Kidney epithelial cell (primary cell): ENCODE results near the gene GNL2. TPM values are rescaled to one million over a fixed set of nuclear protein-coding genes. Genes with fewer than 3 reads are reported as not detected.
A peak's percentile ranks its signal among the peaks of the same experiment; 100 is the strongest.
"Not testable (repeated sequence)": the region's sequence is repeated elsewhere in the genome, so short reads cannot be mapped to it uniquely, and the experiment has no call there.

ENCODE experiments used
- DNase-seq: peaks from one replicate; pipeline ENCODE4 v3.0.0-alpha.2; 2010; ENCODE audit warnings: low read depth
- H3K27me3 ChIP-seq: 2 replicates; pipeline ENCODE4 v1.6.0; 2011; ENCODE audit warnings: low read length; ENCODE audit not compliant: control insufficient read depth, insufficient read depth
- H3K36me3 ChIP-seq: 2 replicates; pipeline ENCODE4 v1.5.1; 2011; ENCODE audit warnings: low read length; ENCODE audit not compliant: control insufficient read depth, insufficient read depth
- H3K4me3 ChIP-seq: 2 replicates; pipeline ENCODE4 v1.5.1; 2011; ENCODE audit warnings: low read depth, mild to moderate bottlenecking, control low read depth, low read length
- total RNA-seq: library from RNA; depleted of rRNA; stranded (reverse); fragments of >200 nt; gene quantifications from 2 replicates; pipeline ENCODE4 v1.2.3, GENCODE V29; 2015
- TF ChIP-seq, protein P1 (sequence below): IDR thresholded peaks from 2 replicates; pipeline ENCODE4 v1.5.1; 2011; ENCODE audit warnings: mild to moderate bottlenecking, moderate library complexity, low read length, control low read depth, inconsistent platforms; ENCODE audit not compliant: insufficient read depth, poor library complexity, severe bottlenecking

The GNL2 gene
- total RNA-seq, 1 donor from 2014 or later: 52.6 TPM

DNA sequence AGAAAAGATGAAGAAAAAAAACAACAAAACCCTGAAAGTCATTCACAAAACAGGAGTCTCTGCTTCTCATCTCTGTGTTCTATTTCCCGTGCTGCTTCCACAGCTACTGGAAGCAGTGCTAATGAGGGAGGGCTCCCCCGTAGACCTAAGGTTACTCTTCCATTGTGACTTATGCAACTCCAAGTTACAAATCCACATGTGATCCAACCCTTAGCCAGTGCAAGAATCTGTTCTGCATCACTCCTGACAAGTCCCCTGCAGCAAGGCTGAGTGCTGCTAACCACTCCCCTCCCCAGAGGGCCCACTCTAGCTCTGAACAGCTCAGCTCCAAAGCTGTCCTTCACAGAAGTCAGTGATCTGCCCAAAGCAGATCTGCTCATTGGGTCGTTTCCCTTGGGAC, 28.7 kb downstream of the GNL2 start:
- TF ChIP-seq, protein P1, sequence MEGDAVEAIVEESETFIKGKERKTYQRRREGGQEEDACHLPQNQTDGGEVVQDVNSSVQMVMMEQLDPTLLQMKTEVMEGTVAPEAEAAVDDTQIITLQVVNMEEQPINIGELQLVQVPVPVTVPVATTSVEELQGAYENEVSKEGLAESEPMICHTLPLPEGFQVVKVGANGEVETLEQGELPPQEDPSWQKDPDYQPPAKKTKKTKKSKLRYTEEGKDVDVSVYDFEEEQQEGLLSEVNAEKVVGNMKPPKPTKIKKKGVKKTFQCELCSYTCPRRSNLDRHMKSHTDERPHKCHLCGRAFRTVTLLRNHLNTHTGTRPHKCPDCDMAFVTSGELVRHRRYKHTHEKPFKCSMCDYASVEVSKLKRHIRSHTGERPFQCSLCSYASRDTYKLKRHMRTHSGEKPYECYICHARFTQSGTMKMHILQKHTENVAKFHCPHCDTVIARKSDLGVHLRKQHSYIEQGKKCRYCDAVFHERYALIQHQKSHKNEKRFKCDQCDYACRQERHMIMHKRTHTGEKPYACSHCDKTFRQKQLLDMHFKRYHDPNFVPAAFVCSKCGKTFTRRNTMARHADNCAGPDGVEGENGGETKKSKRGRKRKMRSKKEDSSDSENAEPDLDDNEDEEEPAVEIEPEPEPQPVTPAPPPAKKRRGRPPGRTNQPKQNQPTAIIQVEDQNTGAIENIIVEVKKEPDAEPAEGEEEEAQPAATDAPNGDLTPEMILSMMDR: no peak
- Histone ChIP-seq H3K36me3 (no peaks in the 10 kb centered on the region), H3K27me3 (no peaks in the 10 kb centered on the region), H3K4me3 (no peak overlapping the region)
- DNase-seq: no peak

DNA sequence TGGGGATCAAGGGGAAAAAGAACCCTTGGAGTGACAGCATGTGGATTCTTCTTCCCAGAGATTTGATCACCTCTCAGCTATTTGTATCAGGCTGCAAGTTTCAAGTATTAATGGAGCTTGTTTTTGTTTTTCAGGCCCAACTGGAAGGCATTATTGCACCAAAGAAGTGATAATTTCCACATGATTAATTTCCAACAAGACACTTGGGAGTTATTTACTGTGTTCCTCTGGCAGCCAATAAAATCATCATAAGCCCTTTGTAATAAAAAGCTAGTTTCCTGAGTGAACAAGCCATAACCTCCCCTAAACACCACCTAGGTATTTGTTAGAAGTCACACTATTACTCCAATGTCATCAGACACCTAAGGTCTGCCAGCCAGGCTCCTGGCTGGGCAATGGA, 30.8 kb downstream of the GNL2 start:
- H3K27me3 ChIP-seq: no peaks in the 10 kb centered on the region
- no peak overlapping the region for H3K4me3 ChIP-seq
- TF ChIP-seq, protein P1: no peak
- peaks cover 1% of the 10 kb centered on the region for H3K36me3 ChIP-seq
- no peak for DNase-seq

DNA sequence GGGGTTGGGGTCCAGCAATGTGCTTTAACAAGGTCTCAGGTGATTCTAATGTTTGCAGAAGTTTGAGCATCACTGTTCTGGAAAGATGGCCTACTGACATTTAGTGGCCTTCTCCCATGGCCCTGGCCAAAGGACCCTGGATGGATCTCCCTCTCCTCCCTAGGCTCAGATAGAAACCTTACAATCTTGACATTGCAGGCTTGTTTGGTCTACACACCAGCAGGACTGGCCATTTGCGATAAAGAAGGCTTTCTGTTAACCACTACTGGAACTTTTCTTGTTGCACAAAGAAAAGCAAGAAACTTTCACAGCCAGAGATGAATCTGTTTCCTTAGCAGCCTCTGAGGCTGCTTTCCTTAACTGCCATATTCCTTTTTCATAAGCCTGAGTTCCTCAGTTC, 32.8 kb downstream of the GNL2 start:
- TF ChIP-seq, protein P1: no peak
- H3K27me3 ChIP-seq: no peaks in the 10 kb centered on the region
- peaks cover 1% of the 10 kb centered on the region for H3K36me3 ChIP-seq
- H3K4me3 ChIP-seq: no peak overlapping the region
- DNase-seq: no peak

DNA sequence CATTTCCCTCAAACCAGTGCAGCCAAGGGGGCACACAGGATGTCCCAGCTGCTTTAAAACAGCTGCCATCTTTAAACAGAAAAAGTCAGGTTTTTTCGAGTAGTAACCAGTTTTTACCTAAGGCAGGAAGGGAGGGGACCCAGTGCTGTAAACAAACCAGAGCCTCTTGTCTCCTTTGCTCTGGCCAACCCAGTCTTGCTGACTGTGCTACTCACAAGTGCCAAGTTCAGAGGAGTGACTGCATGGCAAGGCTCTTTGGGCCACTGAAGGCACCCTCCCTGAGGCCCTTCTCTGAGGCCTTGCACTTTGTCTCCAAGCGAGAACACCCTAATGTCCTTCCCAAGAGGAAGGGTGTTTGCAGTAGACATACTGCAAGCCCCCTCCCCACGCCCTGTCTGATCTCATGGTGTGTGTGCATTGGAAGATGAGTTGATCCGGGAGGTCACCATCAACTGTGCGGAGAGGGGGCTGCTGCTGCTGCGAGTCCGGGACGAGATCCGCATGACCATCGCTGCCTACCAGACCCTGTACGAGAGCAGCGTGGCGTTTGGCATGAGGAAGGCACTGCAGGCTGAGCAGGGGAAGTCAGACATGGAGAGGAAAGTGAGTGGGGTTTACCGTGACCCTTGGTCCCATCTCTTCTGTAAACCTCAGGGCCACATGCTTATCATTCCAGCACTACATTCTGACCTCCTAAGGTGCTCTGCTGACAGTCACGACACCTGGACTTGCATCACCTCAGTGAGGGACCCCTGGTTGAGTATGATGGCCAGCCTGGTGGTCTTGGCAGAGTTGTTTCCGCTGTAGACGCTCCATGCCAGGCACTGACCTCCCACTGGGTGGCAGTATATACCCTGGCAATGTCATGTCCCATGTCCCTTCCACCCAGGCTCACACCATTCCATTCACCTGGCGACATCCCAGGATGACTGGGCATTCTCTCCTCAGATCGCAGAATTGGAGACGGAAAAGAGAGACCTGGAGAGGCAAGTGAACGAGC, 34.3 kb downstream of the GNL2 start:
- Histone ChIP-seq H3K27me3 (no peaks in the 10 kb centered on the region), H3K36me3 (peaks cover 1% of the 10 kb centered on the region), H3K4me3 (no peak overlapping the region)
- no peak for DNase-seq
- TF ChIP-seq, protein P1: peak; percentile 52

DNA sequence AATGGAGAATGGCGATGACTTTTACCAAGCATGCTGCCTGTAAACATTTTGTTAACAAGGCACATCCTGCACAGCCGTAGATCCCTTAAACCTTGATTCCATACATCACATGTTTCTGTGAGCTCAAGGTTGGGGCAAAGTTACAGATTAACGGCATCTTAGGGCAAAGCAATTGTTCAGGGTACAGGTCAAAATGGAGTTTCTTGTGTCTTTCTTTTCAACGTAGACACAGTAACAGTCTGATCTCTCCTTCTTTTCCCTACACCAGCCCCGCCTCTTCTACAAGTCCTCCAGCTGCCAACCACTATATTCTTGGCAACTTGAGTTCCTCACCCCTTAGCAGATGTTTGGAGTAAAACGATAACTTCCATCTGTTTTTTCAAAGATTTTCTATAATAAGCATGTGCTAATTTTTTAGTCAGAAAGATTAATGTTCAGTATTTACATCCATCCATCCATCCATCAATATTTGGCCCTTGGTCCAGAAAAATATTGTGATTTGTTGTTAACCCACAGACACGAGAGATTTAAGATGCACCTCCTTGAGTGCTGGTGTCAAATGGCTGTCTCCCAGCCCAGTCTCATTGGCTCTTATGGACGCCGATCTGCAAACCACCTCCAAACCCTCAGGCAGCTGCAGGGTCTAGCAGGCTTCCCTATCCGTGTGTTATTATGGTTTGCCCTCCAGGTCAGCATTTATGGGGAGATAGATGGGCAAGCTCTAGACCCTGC, 35.2 kb downstream of the GNL2 start:
- no peak for DNase-seq
- Histone ChIP-seq H3K36me3 (peaks cover 1% of the 10 kb centered on the region), H3K4me3 (no peak overlapping the region), H3K27me3 (no peaks in the 10 kb centered on the region)
- TF ChIP-seq, protein P1: no peak

DNA sequence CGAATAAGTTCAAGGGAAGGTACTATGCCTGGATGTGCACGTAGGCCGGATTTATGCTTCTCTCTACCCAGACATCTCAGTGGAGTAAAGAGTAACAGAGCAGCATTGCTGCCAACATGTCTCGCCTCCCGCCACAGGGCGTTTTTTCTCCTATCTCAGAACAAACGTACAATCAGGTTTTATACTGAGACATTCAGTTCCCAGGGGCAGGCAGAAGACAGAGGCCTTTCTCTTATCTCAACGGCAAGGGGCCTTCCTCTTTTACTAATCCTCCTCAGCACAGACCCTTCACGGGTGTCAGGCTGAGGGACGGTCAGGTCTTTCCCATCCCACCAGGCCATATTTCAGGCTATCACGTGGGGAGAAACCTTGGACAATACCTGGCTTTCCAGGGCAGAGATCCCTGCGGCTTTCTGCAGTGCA, 35.8 kb downstream of the GNL2 start:
- not testable (repeated sequence) for H3K27me3 ChIP-seq, DNase-seq, H3K36me3 ChIP-seq, H3K4me3 ChIP-seq
